ENCODE measurements around the gene DENND2A.

DNA sequence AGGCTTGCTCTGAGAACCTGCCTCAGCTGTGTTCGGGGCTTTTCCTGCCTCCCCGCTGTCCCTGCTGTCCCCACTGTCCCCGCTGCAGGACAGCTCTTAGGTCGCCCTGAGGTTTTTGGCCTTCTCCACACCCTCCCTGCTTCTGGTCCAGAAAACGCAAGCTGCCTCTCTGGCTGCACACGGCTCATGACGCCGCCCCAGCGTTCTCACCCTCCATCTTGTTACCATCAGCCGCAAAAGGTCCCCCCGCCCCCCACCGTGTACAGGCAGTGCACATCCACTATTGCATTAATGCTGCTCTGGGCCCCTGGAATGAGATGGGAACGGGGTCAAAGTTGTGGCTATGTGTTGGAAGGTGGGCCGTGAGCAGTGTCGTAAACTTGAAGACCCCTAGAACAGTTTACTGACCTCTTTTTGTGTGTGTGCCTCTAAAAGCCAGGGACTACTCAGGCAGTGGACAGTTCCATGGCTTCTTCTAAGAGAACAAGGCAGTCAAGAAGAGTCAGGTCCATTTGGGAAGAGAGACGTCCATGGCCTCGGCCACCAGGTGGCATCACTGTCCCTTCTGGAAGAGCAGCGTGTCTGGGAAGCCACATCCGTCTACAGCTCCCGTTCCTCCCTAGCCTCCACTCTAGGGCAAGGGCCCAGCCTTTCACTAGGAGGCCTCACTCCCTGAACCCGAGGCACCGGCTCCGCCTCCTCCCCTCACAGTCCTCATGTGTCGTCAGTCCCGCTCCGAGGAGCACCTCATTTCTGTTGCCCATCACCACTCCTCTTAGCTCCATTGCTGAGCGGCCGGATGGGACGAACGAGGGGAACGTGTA lies 122.9 kb downstream of the DENND2A start:
- no peak for TF ChIP-seq YY1 (IDR thresholded peaks at IDR 0.05; ENCODE audit: insufficient read depth, insufficient read length)
- no peak for TF ChIP-seq SUZ12 (IDR thresholded peaks at IDR 0.05; ENCODE audit: extremely low read depth, insufficient read depth, insufficient read length)
